ENCODE results near the gene RBM10.

GRCh38 chrX:47190445-47191269 is 45.6 kb downstream of the RBM10 start:
- TF ChIP-seq CTCF (IDR thresholded peaks at IDR 0.05; ENCODE audit: insufficient read depth, low read length, poor library complexity, severe bottlenecking): no peak
- TF ChIP-seq EZH2phosphoT487 (conservative IDR thresholded peaks at IDR 0.05; ENCODE audit: low read length): no peak

Measured in SU-DHL-6 (cell line).